HUES64 (cell line): ENCODE measurements around the gene PGC.

ENCODE experiments used
- H3K27ac ChIP-seq: 2 replicates; pipeline ENCODE4 v1.7.0; 2013; ENCODE audit warnings: low read depth, low read length, inconsistent platforms
- H3K27me3 ChIP-seq: 2 replicates; pipeline ENCODE4 v1.6.1; 2013; ENCODE audit warnings: mild to moderate bottlenecking, low read length; ENCODE audit not compliant: insufficient read depth
- H3K36me3 ChIP-seq: 2 replicates; pipeline ENCODE4 v1.6.1; 2013; ENCODE audit warnings: mild to moderate bottlenecking, low read length; ENCODE audit not compliant: insufficient read depth
- H3K4me1 ChIP-seq: 2 replicates; pipeline ENCODE4 v1.6.1; 2013; ENCODE audit warnings: mild to moderate bottlenecking, low read length, moderate library complexity; ENCODE audit not compliant: insufficient read depth
- H3K4me3 ChIP-seq: 2 replicates; pipeline ENCODE4 v1.5.1; 2013; ENCODE audit warnings: mild to moderate bottlenecking, low read length, moderate library complexity
- H3K9ac ChIP-seq: 2 replicates; pipeline ENCODE4 v1.6.1; 2013; ENCODE audit warnings: mild to moderate bottlenecking, low read depth, low read length
- H3K9me3 ChIP-seq: 2 replicates; pipeline ENCODE4 v1.6.1; 2013; ENCODE audit warnings: low read depth, low read length; ENCODE audit not compliant: insufficient read depth
- WGBS: fragments of 150-250, 120-280 bp; methylation state at CpG from one replicate; pipeline ENCODE4 v1.1.7; 2013; ENCODE audit warnings: missing lambda C conversion rate; 5-methylcytosine and 5-hydroxymethylcytosine counted together

Gene PGC

DNA sequence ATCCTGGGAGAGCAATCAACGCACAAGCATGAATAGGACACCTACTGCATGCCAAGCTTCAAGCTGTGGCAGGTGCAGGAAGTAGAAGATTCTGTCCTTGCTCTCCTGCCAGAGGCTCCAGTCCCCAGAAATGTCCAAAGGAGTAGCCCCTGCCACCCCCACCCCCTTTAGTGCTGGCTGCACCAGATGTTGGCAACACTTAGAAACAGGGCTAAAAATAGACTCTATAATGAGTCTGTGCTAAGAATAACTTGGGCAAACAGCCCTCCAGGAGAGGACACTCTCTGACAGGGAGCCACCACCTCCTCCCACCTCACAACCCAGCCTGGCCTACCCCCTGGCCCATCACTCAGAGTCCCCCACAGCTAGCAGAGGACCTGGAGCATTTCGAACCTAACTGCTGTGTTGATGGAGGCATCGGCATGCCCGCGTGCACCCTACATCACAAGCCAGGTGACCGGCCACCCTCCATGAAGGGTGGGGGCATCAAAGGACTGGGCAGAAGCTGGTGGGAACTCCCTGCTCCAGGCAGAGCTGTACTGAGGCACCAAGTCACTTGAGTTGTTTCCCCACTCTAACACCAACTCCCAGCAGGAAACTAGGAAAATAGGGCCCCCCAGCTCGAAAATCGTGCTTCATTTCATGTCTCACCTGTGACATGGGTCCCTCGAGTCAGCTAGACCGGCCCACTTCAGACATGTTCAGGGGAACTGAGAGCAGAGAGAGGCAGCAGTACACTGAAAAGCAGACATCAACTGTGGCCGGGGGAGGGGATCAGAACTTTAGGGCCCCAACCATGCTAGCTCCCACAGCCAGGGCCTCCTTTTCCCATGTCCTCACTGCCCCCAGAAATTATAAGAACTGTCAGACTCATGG is 30.4 kb downstream of the PGC start:
- Histone ChIP-seq H3K4me3 (no peak overlapping the region), H3K36me3 (no peaks in the 10 kb centered on the region), H3K9me3 (no peaks in the 10 kb centered on the region), H3K9ac (no peak overlapping the region), H3K27me3 (no peaks in the 10 kb centered on the region), H3K4me1 (no peaks in the 10 kb centered on the region), H3K27ac (no peak overlapping the region)
- WGBS = 92% methylated on average over 11 of the region's 11 CpGs

DNA sequence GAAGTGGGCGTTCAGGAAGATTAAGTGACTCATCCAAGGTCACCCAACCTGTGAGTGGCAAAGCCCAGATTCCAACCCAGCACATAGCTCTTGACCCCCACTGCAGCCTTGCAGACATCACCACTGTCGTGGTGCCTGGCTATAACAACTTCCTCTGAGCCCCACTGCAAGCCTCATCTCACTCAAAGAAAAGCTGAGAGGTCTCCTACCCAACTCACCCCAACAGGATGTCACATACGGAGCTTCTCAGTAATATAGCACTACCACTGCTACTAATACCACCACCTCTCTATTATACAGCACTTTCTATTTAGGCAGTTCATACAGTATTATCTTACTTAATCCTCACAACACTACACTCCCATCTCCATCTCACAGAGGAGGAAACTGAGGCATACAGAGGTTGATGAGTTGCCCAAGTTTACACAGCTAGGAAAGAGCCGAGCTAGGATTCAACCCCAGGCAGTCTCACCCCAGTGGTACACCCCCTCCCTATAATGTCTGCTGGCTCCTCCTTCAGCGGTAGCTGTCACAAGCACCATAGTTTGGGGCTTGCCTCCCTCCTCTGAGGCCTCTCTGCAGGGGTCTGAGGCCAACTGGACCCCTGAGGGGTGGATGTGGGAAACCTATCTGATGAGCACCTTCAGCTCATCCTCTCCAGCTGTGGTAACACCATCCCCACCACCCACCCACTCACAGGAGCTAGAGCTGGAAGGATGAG is 31.2 kb downstream of the PGC start:
- WGBS = 82% methylated on average over 5 of the region's 5 CpGs
- no peak overlapping the region for H3K4me3 ChIP-seq
- no peaks in the 10 kb centered on the region for H3K36me3 ChIP-seq
- no peaks in the 10 kb centered on the region for H3K4me1 ChIP-seq
- H3K9me3 ChIP-seq = no peaks in the 10 kb centered on the region
- no peaks in the 10 kb centered on the region for H3K27me3 ChIP-seq
- H3K9ac ChIP-seq = no peak overlapping the region
- no peak overlapping the region for H3K27ac ChIP-seq

DNA sequence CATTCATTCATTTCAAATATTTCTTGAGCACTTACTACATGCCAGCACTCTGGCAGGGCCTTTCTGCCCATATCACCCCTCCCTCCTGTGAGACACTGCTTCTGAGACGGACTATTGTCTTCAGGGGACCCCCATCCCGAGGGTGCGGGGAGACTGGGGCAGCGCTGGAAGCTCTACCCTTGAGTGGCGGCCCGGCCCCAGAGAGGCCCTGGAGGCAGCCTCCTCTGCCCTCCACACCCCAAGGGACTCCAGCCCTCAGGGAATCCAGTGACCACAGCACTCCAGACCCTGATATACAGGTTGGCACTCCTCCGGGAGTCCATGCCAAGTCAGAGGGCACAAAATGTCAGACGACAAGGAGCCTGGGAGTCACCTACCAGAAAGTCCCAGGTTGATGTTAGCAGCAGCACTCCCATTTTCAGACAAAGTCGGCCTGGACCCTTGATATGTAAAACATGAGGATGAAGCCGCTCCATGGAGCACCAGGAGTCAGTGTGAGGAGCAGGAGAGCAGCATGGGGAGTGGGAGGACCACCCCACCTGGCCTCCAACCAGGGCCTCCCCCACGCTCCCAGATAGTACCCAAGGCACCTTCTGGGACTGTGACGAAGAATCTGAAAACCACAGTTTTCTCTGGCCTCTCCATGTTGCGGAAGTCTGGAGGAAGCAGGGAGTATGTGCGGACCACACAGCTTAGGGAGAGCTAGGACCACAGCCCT is 32.5 kb downstream of the PGC start:
- Histone ChIP-seq H3K9ac (no peak overlapping the region), H3K27ac (no peak overlapping the region), H3K4me3 (no peak overlapping the region), H3K27me3 (no peaks in the 10 kb centered on the region), H3K4me1 (no peaks in the 10 kb centered on the region), H3K9me3 (no peaks in the 10 kb centered on the region), H3K36me3 (no peaks in the 10 kb centered on the region)
- 92% methylated on average over 14 of the region's 14 CpGs for WGBS

DNA sequence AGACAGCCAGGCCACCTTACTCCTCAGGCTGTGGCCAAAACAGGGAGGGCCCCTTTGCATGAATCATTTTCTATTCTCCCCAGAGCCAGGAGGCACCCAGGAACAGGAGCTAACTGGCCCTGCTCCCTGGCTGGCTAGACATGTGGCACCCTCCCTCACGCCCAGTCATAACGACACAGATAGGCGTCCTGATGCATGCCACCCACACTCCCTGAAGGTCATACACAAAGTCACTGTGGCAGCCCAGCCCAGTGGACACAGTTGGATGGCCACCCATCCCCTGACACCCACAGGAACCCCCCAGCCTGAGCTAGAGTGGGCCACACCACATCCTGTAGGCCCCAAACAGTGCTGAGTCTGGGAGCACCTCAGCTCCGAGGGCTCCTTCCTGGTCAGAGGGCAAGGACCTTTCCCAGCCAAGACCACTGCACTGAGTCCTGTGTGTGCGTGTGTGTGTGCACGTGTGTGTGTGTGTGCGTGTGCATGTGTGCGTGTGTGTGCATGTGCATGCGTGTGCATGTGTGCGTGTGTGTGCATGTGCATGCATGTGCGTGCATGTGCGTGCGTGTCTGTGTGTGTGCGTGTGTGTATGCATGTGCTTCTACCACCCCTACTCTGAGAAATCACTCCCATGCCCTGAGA is 33.4 kb downstream of the PGC start:
- WGBS = 95% methylated on average over 14 of the region's 14 CpGs
- Histone ChIP-seq H3K36me3 (no peaks in the 10 kb centered on the region), H3K9ac (no peak overlapping the region), H3K4me1 (no peaks in the 10 kb centered on the region), H3K9me3 (no peaks in the 10 kb centered on the region), H3K27me3 (no peaks in the 10 kb centered on the region), H3K27ac (no peak overlapping the region), H3K4me3 (no peak overlapping the region)

DNA sequence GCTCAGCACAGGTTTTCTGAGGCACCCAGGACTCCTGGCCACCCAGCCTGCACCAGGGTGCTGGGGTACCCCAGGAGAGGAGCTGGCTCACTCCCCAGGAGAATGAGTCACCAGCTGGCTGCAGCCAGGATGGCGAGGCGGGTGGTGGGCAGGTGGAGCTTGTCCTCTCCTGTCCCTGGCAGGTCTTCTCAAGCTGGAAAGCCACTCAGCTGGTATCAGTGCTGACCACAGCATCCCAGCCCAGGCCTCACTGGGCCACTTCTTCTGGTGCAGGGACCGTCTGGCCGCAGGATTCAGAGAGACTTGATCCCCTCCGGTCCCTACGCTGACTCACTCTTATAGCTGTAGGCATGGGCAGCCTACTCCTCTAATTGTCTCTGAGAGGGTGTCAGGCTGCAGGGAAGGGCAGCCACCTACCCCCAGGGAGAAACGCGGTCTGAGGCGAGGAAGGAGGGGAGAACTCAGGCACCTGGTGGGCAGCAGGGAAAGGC is 34.0 kb downstream of the PGC start:
- no peaks in the 10 kb centered on the region for H3K4me1 ChIP-seq
- H3K36me3 ChIP-seq = no peaks in the 10 kb centered on the region
- H3K9ac ChIP-seq = no peak overlapping the region
- no peaks in the 10 kb centered on the region for H3K27me3 ChIP-seq
- WGBS = 90% methylated on average over 9 of the region's 9 CpGs
- no peak overlapping the region for H3K4me3 ChIP-seq
- no peak overlapping the region for H3K27ac ChIP-seq
- H3K9me3 ChIP-seq = no peaks in the 10 kb centered on the region

DNA sequence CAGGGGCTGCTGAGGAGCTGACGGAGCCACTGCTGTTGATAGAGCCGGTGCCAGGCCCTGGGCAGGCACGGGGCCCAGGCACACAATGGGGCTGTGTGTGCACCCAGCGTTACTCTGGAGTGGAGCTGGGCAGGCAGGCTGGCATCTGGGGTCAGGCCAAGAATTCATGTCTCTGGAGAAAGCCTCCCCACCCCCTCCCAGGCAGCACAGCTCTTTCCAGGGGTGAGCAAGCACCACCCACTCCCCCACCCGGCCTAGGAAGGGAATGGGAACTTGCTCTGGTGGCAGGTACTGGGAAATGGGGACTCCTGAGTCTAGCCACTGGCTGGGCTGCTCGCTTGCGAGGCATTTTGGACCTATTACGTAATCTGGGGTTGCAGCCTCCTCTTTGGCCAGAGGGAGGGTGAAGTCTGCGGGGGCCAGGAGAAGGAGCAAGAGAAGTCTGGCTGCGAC is 34.5 kb downstream of the PGC start:
- H3K4me1 ChIP-seq = no peaks in the 10 kb centered on the region
- H3K9me3 ChIP-seq = no peaks in the 10 kb centered on the region
- no peak overlapping the region for H3K4me3 ChIP-seq
- no peaks in the 10 kb centered on the region for H3K36me3 ChIP-seq
- no peak overlapping the region for H3K9ac ChIP-seq
- no peak overlapping the region for H3K27ac ChIP-seq
- WGBS = 92% methylated on average over 10 of the region's 10 CpGs
- no peaks in the 10 kb centered on the region for H3K27me3 ChIP-seq

DNA sequence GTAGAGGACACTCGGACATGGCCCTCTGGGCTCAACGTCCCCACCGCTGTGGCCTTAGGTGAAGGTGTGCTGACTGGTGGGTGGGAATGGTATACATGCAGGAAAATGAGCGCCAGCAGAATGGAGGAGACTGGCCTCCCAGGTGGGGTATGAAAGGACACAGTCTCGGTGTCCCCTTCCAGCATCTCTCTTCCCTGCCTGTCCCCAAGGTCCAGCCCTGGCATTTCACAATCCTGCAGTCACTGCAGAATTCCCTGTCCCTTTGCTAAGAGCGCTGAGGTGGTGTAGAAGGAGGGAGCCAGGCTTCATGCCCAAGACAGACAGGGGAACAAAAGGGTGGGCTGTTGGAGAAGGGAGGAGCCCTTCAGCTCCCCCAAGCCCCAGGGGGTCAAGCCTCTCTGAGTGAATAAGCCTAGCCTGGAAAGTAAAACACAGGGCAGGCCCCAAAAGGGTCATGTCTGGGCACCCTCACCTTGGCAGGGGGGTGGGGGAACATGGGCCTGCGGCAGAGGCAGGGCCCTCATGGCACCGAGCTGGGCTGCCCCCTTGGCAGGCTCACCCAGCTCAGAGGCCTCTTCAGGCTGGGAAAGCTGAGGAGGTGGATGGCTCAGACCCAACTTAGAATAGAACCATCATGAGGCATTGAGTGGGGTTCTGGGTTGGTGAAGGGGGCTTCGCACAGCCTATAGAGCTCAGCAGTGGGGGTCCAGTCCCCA is 35.7 kb downstream of the PGC start:
- H3K4me1 ChIP-seq = no peaks in the 10 kb centered on the region
- no peaks in the 10 kb centered on the region for H3K9me3 ChIP-seq
- H3K4me3 ChIP-seq = no peak overlapping the region
- H3K27me3 ChIP-seq = no peaks in the 10 kb centered on the region
- no peaks in the 10 kb centered on the region for H3K36me3 ChIP-seq
- no peak overlapping the region for H3K27ac ChIP-seq
- H3K9ac ChIP-seq = no peak overlapping the region
- 94% methylated on average over 8 of the region's 9 CpGs for WGBS

DNA sequence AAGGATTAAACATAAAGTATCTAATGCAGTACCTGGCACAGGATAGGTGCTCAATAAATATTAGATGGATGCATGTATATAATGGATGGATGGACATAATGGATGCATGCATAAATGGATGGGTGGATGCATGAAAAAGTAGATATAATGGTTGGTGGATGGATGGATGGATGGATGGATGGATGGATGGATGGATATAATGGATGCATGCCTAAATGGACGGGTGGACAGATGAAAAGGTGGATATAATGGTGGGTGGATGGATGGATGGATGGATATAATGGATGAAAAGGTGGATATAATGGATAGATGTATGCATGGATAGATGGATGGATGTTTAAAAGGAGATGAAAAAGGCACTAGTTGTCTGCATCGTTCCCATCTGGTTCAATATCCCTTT is 37.8 kb downstream of the PGC start:
- no peak overlapping the region for H3K27ac ChIP-seq
- H3K9ac ChIP-seq = no peak overlapping the region

DNA sequence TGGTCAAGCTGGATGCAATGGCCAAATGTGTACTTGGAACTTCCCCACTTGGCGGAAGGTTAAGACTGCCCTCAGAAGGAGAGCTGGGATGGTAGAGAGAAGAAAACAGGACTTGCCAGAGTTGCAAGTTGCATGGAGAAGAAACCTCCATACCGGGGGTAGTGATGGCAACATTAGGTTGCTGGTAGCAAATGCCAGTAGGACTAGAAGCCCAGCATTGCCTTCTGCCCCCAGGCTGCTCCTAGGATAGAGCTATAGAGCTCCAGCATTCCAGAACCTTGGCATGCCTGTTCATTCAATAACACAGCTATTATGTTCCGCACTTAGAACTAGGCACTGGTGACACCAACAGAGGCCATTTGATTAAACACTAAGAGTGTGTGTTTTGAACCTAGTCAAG is 38.3 kb downstream of the PGC start:
- Histone ChIP-seq H3K4me3 (no peak overlapping the region), H3K9ac (no peak overlapping the region), H3K36me3 (no peaks in the 10 kb centered on the region), H3K9me3 (no peaks in the 10 kb centered on the region), H3K27ac (no peak overlapping the region), H3K4me1 (no peaks in the 10 kb centered on the region), H3K27me3 (no peaks in the 10 kb centered on the region)
- 93% methylated on average over 3 of the region's 3 CpGs for WGBS

More for the DNA sequence above, 37.8 kb downstream of the PGC start:
- 74% methylated on average over 1 of the region's 2 CpGs for WGBS
- no peaks in the 10 kb centered on the region for H3K9me3 ChIP-seq
- no peaks in the 10 kb centered on the region for H3K36me3 ChIP-seq
- no peaks in the 10 kb centered on the region for H3K27me3 ChIP-seq
- H3K4me1 ChIP-seq = no peaks in the 10 kb centered on the region
- no peak overlapping the region for H3K4me3 ChIP-seq

DNA sequence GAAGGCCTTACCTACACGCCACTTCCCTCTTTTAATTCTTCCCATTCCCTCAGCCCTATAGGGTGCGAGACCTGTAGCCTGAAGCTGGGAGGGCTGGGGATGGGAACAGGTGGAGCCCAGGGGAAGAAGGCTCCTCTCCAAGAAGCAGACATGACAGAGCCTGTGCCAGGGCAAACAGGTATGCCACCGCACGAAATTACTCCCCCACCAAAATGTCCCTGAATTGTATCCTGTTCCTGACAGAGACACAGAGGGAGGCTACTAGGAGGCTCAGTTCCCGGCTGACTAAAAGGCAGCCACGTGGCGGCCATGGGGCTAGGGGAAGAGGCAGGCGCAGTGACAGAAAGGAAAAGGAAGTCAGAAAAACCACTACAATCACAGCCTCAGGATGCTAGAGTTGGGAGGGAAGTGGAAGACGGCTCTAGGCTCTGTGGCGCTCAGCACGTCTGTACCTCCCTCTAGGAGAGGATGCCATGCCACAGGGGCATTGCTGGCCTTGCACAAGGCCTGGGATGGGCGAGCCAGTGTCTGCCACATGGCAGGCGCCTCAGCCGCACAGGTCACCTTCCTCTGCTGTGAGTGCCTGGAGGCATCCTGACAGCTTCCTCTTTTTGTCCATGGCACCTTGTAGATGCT is 39.5 kb downstream of the PGC start:
- WGBS = 90% methylated on average over 14 of the region's 14 CpGs
- Histone ChIP-seq H3K4me3 (no peak overlapping the region), H3K36me3 (no peaks in the 10 kb centered on the region), H3K27ac (no peak overlapping the region), H3K27me3 (no peaks in the 10 kb centered on the region), H3K9ac (no peak overlapping the region), H3K9me3 (no peaks in the 10 kb centered on the region), H3K4me1 (no peaks in the 10 kb centered on the region)
